ENCODE results near the gene PRPSAP1. TPM values are rescaled to one million over a fixed set of nuclear protein-coding genes. Genes with fewer than 3 reads are reported as not detected.

PRPSAP1 gene
- total RNA-seq, 4 donors from 2014 or later: 133 to 198 (median 167) TPM

DNA sequence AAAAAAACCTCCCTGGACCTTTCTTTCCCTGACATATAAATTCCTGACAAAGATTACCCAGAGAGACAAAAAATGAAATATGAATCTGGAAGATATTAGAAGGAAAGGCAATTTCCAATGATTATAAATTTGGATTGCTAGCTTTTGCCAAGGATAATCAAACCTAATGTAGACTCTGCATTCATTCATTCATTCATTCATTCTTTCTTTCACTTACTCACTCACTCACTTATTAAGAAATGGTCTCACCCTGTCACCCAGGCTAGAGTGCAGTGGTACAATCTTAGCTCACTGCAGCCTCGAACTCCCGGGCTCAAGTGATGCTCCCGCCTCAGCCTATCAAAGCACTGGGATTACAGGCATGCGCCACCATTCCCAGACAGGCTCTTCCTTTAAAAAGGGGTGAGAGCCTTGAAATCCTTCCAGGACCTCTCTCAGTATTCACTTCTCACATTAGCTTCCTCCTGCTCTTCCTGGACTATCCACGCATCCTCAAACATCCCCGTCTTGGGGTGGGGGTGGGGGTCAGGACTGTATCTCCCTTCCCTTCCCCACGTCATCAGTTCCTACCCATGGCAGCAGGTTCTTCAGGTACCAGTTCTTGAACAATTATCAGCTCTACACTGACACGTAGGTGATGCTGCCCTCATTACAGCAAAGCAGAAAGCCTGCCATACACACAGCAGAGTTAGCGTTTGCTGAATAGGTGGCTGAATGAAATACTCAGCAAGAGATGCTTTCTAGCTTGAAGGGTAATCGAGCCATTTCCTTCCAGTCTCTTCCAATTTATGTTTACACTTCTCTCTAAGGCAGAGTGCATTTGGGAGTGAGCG lies 19.8 kb downstream of the PRPSAP1 start:
- intact Hi-C loops (cut with DNase I): no loop called here
- 77 to 87% methylated on average over 11 of the region's 11 CpGs for WGBS, 2 donors
- Histone ChIP-seq H3K27ac (no peak overlapping the region), H3K4me1 (peaks cover 4 to 5% of the 10 kb centered on the region in 2 donors), H3K27me3 (no peaks in the 10 kb centered on the region), H3K9me3 (no peaks in the 10 kb centered on the region), H3K4me3 (replicated peaks in 1 of 3) (no peak overlapping the region), H3K36me3 (peaks cover 19 to 22% of the 10 kb centered on the region in 2 donors)
- DNase-seq: no peak
- no peak for TF ChIP-seq POLR2A (IDR thresholded peaks at IDR 0.05)
- TF ChIP-seq, protein P1, sequence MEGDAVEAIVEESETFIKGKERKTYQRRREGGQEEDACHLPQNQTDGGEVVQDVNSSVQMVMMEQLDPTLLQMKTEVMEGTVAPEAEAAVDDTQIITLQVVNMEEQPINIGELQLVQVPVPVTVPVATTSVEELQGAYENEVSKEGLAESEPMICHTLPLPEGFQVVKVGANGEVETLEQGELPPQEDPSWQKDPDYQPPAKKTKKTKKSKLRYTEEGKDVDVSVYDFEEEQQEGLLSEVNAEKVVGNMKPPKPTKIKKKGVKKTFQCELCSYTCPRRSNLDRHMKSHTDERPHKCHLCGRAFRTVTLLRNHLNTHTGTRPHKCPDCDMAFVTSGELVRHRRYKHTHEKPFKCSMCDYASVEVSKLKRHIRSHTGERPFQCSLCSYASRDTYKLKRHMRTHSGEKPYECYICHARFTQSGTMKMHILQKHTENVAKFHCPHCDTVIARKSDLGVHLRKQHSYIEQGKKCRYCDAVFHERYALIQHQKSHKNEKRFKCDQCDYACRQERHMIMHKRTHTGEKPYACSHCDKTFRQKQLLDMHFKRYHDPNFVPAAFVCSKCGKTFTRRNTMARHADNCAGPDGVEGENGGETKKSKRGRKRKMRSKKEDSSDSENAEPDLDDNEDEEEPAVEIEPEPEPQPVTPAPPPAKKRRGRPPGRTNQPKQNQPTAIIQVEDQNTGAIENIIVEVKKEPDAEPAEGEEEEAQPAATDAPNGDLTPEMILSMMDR (IDR thresholded peaks at IDR 0.05): no peak

DNA sequence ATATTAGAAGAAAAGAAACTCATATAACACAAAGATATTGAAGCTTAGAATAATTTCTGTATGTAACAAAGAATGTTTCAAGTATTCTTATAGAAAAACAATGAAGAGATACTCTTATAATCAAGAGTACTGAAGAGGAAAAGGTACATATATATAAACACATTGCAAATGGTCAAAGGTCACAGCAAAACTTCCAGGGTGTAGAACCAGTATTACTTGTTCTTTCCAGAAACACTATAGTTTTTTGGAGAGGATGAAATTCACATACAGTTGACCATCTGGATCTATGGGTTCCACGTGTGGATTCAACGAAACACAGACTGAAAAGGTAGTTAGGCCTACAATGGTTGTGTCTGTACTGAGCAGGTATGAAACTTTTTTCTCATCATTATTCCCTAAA lies 22.6 kb downstream of the PRPSAP1 start:
- WGBS, 2 donors: 91 to 93% methylated on average over 2 of the region's 2 CpGs
- intact Hi-C loops (cut with DNase I): no loop called here
- H3K9me3 ChIP-seq: no peaks in the 10 kb centered on the region
- no peak for TF ChIP-seq POLR2A (IDR thresholded peaks at IDR 0.05)
- TF ChIP-seq, protein P1 (IDR thresholded peaks at IDR 0.05): no peak
- H3K27me3 ChIP-seq: no peaks in the 10 kb centered on the region
- H3K4me3 ChIP-seq (replicated peaks in 1 of 3): no peak overlapping the region
- no peak for DNase-seq
- peaks cover 0 to 4% of the 10 kb centered on the region in 2 donors for H3K4me1 ChIP-seq
- peaks cover 33 to 39% of the 10 kb centered on the region in 2 donors for H3K36me3 ChIP-seq
- H3K27ac ChIP-seq: no peak overlapping the region

DNA sequence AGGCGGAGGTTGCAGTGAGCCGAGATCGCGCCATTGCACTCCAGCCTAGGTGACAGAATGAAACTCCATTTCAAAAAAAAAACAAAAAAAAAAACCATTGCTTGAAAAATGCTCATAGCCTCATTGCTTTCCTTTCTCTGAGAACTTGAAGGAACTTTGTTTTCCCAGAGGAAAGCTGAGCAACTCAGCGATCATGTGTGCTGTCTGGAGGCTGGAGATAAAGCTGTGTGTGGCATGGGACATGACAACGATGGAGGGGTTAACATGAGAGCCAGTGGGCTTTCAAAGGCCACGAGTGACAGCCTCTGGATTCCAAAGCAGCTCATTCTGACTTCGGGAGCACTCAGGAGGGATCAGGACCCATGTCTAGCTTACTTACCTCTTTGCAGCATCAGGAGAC lies 24.1 kb downstream of the PRPSAP1 start:
- Histone ChIP-seq H3K27me3 (no peaks in the 10 kb centered on the region), H3K4me1 (peaks cover 0 to under 1% of the 10 kb centered on the region in 2 donors), H3K27ac (no peak overlapping the region), H3K36me3 (peaks cover 33 to 39% of the 10 kb centered on the region in 2 donors), H3K4me3 (replicated peaks in 1 of 3) (no peak overlapping the region), H3K9me3 (no peaks in the 10 kb centered on the region)
- TF ChIP-seq, protein P1 (IDR thresholded peaks at IDR 0.05): no peak
- no peak for TF ChIP-seq POLR2A (IDR thresholded peaks at IDR 0.05)
- DNase-seq: no peak
- WGBS, 2 donors: 85% methylated on average over 8 of the region's 8 CpGs
- intact Hi-C loops (cut with DNase I): no loop called here

DNA sequence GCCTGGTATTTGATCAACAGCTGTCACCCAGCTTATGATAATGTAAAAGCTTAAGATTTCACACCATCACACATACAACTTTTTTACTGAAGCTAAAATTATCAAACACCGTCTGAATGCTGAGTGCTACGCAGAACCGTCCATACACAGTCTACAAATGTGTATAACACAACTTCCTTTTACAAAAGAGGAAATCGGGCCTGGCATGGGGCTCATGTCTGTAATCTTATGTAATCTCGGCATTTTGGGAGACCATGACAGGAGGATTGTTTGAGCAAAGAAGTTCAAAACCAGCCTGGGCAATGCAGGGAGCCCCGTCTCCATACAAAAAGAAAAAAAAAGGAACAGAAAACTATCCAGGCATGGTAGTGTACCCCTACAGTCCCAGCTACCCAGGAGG lies 26.0 kb downstream of the PRPSAP1 start:
- 90 to 92% methylated on average over 6 of the region's 6 CpGs for WGBS, 2 donors
- Histone ChIP-seq H3K4me3 (replicated peaks in 1 of 3) (no peak overlapping the region), H3K27me3 (no peaks in the 10 kb centered on the region), H3K9me3 (no peaks in the 10 kb centered on the region), H3K27ac (no peak overlapping the region), H3K36me3 (peaks cover 40 to 55% of the 10 kb centered on the region in 2 donors), H3K4me1 (no peaks in the 10 kb centered on the region)
- no peak for DNase-seq
- no peak for TF ChIP-seq POLR2A (IDR thresholded peaks at IDR 0.05)
- TF ChIP-seq, protein P1 (IDR thresholded peaks at IDR 0.05): no peak
- intact Hi-C loops (cut with DNase I): no loop called here

DNA sequence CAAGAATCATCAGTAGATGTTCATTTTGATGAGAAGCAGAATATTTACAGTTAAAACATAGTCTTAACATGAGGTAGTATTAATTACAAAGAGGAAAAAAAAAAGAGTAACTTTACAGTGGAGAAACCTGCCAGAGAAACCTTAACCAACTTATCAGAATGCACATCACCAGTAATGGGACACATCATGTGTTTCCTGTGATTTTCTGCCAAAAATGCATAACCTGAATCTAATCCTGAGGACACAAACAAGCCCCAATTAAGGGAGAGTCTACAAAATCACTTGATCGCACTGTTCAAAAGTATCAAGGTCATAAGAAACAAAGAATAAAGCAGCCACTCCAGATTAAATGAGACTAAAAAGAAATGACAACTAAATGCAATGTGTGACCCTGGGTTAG lies 27.4 kb downstream of the PRPSAP1 start:
- 81 to 93% methylated on average over 1 of the region's 1 CpG for WGBS, 2 donors

More for the DNA sequence above, 27.4 kb downstream of the PRPSAP1 start:
- TF ChIP-seq, protein P1 (IDR thresholded peaks at IDR 0.05): no peak
- no peak for TF ChIP-seq POLR2A (IDR thresholded peaks at IDR 0.05)
- H3K9me3 ChIP-seq: no peaks in the 10 kb centered on the region
- no peak overlapping the region for H3K27ac ChIP-seq
- H3K27me3 ChIP-seq: no peaks in the 10 kb centered on the region
- peaks cover 6% of the 10 kb centered on the region in 2 donors for H3K4me1 ChIP-seq
- no peak overlapping the region for H3K4me3 ChIP-seq (replicated peaks in 1 of 3)
- intact Hi-C loops (cut with DNase I): no loop called here
- DNase-seq: no peak
- peaks cover 40 to 55% of the 10 kb centered on the region in 2 donors for H3K36me3 ChIP-seq
